WERI-Rb-1 (cell line): ENCODE results near the gene RPL7A.
"Not testable (repeated sequence)": the region's sequence is repeated elsewhere in the genome, so short reads cannot be mapped to it uniquely, and the experiment has no call there.

Experiments used
- DNase-seq: peaks from one replicate; pipeline ENCODE4 v3.0.0-alpha.2; 2020
- H3K27ac ChIP-seq: fragments of 250-450 bp; sonication (Bioruptor Pico); 2 replicates; pipeline ENCODE4 v1.5.1; 2020; ENCODE audit warnings: mild to moderate bottlenecking, moderate library complexity
- H3K27me3 ChIP-seq: fragments of 250-450 bp; sonication (Bioruptor Pico); 2 replicates; pipeline ENCODE4 v1.5.1; 2021; ENCODE audit warnings: mild to moderate bottlenecking, low read depth, moderate library complexity; ENCODE audit not compliant: insufficient read depth, severe bottlenecking
- H3K36me3 ChIP-seq: fragments of 250-450 bp; sonication (Bioruptor Pico); 2 replicates; pipeline ENCODE4 v1.5.1; 2020; ENCODE audit warnings: mild to moderate bottlenecking, moderate library complexity
- H3K4me3 ChIP-seq: 2 replicates; pipeline ENCODE4 v1.5.1; 2011; ENCODE audit warnings: low read depth, mild to moderate bottlenecking, control low read depth, low read length
- H3K9me3 ChIP-seq: fragments of 250-450 bp; sonication (Bioruptor Pico); 2 replicates; pipeline ENCODE4 v1.5.1; 2021; ENCODE audit warnings: mild to moderate bottlenecking, moderate library complexity; ENCODE audit not compliant: severe bottlenecking
- TF ChIP-seq, protein P1 (sequence below): IDR thresholded peaks from 2 replicates; pipeline ENCODE4 v1.5.1; 2011; ENCODE audit warnings: low read depth, mild to moderate bottlenecking, control low read depth, inconsistent platforms, low read length

The RPL7A gene

DNA sequence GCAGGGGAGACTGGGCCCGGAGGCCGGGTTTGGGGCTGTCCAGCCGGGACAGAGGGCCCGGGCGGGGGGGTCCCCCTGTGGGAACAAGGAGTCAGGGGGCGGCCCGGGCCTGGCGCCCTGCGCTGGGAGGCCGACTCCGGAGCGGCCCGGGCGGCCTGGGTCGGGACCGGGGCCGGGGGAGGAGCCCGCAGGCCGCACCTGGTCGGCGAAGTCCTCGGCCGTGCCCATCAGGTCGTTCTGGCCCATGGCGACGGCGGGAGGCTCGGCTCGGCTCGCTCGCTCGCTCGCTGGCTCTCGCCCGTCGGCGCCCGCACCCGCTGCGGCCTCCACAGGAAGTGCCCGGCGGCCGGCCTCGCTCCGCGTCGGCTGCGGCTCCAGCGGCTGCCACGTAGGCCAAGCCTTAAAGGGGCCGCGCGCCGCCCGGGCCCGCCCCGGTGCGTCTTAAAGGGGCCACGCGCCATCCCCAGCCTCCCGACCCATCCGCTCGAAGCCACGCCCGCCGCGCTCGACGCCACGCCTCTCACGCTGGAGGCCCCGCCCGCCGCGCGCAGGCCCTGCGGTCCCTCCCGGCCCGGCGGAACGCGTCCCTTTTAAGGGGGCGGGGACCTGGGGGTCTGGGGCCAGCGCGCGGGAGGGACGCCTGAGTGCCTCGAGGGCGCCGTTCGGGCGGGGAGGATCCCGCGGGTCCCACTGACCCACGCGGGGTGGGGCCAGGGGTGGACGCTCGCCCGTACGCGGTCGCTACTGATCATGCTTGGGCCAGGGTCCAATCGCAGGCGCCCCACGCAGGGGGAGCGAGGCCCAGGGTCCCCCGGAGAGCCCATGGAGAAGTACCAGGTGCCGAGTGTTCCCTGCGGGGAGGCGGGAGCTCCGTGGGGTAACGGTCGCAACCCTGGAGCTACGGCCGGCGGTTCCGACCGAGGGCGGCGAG is 28.0 kb downstream of the RPL7A start, which contains the start of the genes STKLD1 and SURF4:
Gene STKLD1, plus strand, starts transcription at position 643 of the 931 bp plus-strand sequence. Its CDS starts 108 bp downstream, at position 751.
Gene SURF4, minus strand, starts transcription at position 337 of the 931 bp plus-strand sequence. Its CDS starts 91 bp downstream, at position 246.
- TF ChIP-seq, protein P1, sequence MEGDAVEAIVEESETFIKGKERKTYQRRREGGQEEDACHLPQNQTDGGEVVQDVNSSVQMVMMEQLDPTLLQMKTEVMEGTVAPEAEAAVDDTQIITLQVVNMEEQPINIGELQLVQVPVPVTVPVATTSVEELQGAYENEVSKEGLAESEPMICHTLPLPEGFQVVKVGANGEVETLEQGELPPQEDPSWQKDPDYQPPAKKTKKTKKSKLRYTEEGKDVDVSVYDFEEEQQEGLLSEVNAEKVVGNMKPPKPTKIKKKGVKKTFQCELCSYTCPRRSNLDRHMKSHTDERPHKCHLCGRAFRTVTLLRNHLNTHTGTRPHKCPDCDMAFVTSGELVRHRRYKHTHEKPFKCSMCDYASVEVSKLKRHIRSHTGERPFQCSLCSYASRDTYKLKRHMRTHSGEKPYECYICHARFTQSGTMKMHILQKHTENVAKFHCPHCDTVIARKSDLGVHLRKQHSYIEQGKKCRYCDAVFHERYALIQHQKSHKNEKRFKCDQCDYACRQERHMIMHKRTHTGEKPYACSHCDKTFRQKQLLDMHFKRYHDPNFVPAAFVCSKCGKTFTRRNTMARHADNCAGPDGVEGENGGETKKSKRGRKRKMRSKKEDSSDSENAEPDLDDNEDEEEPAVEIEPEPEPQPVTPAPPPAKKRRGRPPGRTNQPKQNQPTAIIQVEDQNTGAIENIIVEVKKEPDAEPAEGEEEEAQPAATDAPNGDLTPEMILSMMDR, result no peak
- Histone ChIP-seq H3K27ac (peak within 1 kb of the TSS; percentile 94), H3K9me3 (peaks cover 10% of the 10 kb centered on the region), H3K4me3 (peak within 1 kb of the TSS; percentile 78), H3K36me3 (peaks cover 25% of the 10 kb centered on the region), H3K27me3 (no peaks in the 10 kb centered on the region)
- peak; percentile 95 for DNase-seq

DNA sequence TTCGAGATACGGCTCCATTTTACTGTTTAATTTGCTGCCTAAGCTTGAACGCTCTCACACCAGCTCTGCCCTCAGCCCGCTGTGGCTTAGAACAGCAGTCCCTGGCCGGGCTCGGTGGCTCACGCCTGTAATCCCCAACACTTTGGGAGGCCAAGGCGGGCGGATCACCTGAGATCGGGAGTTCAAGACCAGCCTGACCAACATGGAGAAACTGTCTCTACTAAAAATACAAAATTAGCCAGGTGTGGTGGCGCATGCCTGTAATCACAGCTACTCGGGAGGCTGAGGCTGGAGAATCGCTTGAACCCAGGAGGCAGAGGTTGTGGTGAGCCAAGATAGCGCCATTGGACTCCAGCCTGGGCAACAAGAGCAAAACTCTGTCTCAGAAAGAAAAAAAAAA is 29.3 kb downstream of the RPL7A start:
- H3K27me3 ChIP-seq, H3K27ac ChIP-seq: not testable (repeated sequence)
- peaks cover 22% of the 10 kb centered on the region for H3K36me3 ChIP-seq

DNA sequence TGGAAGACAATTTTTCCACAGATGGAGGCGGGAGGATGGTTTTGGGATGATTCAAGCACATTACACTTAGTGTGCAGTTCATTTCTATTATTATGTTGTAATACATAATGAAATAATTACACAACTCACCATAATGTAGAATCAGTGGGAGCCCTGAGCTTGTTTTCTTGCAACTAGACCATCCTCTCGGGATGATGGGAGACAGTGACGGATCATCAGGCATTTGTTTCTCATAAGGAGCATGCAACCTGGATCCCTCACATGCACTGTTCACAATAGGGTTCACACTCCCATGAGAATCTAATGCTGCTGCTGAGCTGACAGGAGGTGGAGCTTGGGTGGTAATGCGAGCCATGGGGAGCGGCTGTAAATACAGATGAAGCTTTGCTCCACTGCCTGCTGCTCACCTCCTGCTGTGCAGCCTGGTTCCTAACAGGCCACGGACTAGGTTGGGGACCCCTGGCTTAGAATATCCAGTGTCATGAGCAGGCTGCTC is 29.8 kb downstream of the RPL7A start:
- no peak overlapping the region for H3K27ac ChIP-seq
- no peak overlapping the region for H3K4me3 ChIP-seq
- no peaks in the 10 kb centered on the region for H3K27me3 ChIP-seq
- TF ChIP-seq, protein P1, result no peak
- peaks cover 17% of the 10 kb centered on the region for H3K36me3 ChIP-seq
- H3K9me3 ChIP-seq, result peaks cover 10% of the 10 kb centered on the region
- peak; percentile 62 for DNase-seq

More for the DNA sequence above, 29.3 kb downstream of the RPL7A start:
- not testable (repeated sequence) for DNase-seq, H3K9me3 ChIP-seq, H3K4me3 ChIP-seq

DNA sequence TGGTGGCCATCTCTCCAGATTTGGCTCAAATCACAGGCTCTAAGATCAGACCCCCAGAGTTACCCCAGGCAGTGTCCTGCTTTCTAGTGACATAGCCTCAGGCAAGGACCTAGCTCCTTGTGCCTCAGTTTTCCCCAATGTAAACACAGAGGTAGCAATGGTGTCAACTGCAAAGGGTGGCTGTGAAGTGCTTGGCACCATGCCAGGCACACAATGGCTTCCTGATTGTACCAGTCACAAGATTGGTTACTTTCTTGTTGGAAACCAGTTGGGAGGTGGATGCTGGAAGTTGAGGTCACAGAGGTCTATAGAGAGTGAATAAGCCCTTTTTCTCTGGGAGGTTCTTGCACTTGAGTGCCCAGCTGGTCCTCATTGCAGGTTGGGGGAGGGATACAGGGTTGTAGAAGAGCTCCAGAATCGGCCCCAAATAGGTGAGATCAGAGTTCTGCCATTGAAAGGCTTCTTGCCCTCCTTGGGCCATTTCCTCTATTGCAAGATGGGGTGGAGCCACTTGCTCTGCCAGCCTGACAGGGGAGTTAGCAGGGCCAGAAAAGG is 30.5 kb downstream of the RPL7A start:
- H3K9me3 ChIP-seq, result peaks cover 10% of the 10 kb centered on the region
- H3K27me3 ChIP-seq, result no peaks in the 10 kb centered on the region
- TF ChIP-seq, protein P1, result no peak
- no peak for DNase-seq
- peaks cover 10% of the 10 kb centered on the region for H3K36me3 ChIP-seq
- no peak overlapping the region for H3K4me3 ChIP-seq
- no peak overlapping the region for H3K27ac ChIP-seq

DNA sequence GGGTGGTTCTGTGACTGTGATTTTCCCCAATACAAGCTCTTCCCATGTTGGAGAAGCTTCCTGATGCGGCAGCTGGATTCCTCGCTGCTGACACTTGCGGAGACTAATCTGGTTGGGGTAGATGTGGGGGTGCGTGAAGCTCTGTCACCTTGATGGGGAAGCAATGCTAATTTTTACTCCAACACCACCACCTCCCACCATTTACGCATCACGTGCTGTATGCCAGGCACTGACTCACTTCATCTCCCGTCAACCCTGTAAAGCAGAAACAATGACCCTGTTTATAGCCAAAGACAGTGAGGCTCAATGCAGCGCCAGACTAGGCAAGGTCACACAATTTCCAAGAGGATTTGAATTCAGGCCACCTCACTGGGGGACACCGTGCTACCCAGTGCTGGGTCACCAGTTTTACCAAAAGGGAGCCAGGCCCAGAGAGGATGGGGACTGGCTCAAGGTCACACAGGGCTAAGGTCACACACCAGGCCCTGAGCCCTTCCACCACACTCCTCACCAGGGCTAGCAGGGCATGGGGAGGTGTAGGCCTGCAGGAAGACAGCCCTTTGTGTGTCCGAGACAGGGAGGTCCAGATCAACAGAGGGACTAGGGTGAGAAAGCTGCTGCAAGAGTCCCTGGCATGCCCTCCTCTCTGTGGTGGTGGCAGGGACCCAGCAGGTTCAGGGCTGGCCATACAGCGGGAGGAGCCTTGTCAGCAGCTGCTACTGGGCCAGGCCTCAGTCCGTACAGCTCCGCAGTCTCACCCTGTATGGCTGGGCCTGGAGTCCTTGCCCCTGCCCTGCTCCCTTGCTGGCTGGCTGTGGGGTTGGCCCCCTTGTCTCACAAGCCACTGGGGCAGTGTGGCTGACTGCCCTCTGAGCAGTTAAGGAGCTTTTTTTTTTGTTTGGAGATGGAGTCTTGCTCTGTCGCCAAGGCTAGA is 31.4 kb downstream of the RPL7A start:
- TF ChIP-seq, protein P1, result no peak
- H3K27me3 ChIP-seq, result no peaks in the 10 kb centered on the region
- H3K4me3 ChIP-seq, result no peak overlapping the region
- peaks cover 10% of the 10 kb centered on the region for H3K9me3 ChIP-seq
- no peak overlapping the region for H3K27ac ChIP-seq
- H3K36me3 ChIP-seq, result peaks cover 5% of the 10 kb centered on the region
- DNase-seq, result no peak
